HG02885 (cell line): ENCODE measurements around the gene TRPV3.
"Not testable (repeated sequence)": the region's sequence is repeated elsewhere in the genome, so short reads cannot be mapped to it uniquely, and the experiment has no call there.

Source experiments
- ATAC-seq: cut with Tn5 transposase; IDR thresholded peaks from one replicate; pipeline ENCODE4 v1.9.1; 2021; ENCODE audit warnings: mild to moderate bottlenecking; ENCODE audit not compliant: unreplicated experiment, poor library complexity

Gene TRPV3

GRCh38 chr17:3574231-3574630 is 16.6 kb upstream of the TRPV3 start:
- no peak for ATAC-seq

DNA sequence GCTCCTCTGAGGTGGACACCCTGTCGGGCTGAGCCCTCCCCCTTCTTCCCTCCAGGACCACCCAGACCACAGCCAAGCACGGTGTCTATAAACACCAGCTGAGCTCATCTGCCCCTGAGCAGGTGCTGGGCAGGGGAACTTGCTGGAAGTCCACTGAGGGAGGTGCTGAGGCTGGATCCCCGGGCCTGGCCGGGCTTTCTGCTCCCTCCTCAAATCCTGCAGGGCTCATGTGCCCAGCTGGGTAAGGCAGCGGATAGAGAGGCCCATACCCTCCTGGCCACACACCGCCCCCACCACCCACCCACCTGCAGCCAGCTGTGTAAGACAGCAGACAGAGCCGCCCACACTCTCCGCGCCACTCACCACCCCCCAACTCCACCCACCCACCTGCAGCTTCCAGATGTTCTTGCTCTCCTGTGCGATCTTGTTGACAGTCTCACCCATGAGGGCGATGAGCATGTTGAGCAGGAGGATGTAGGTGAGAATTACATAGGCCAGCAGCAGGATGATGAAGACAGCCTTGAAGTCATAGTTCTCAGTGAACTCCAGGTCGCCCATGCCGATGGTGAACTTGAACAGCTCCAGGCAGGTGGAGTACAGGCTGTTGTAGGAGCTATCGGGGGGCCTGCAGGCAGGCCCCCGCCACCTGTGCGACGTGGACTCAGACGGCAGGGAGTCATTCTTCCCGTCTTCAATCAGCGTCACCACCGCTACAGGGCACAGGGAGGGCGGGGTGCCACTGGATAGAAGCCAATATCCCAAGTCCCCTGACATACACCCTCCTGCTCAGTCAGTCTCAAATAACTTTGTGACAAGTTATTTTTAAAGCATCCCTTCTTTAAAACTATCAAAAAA is 15.9 kb upstream of the TRPV3 start:
- ATAC-seq = no peak

DNA sequence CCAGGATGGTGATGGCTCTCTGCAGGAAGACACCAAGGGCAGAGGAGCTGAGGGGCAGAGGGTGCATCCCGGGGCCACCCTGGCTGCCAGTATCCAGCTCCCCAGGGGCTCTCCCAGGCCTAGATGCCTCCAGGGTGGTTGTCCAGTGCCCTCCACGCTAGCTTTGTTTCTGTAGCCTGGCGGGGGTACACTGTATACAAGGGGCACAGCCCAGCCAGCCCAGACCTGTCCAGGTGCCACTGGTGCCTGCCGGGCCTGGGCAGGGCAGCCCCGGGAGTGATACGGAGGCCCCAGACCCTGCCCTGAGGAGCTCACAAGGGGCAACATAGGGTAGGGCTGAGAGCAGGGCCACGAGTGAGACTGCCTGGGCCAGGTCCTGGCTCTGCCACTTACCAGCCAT is 14.6 kb upstream of the TRPV3 start:
- no peak for ATAC-seq

DNA sequence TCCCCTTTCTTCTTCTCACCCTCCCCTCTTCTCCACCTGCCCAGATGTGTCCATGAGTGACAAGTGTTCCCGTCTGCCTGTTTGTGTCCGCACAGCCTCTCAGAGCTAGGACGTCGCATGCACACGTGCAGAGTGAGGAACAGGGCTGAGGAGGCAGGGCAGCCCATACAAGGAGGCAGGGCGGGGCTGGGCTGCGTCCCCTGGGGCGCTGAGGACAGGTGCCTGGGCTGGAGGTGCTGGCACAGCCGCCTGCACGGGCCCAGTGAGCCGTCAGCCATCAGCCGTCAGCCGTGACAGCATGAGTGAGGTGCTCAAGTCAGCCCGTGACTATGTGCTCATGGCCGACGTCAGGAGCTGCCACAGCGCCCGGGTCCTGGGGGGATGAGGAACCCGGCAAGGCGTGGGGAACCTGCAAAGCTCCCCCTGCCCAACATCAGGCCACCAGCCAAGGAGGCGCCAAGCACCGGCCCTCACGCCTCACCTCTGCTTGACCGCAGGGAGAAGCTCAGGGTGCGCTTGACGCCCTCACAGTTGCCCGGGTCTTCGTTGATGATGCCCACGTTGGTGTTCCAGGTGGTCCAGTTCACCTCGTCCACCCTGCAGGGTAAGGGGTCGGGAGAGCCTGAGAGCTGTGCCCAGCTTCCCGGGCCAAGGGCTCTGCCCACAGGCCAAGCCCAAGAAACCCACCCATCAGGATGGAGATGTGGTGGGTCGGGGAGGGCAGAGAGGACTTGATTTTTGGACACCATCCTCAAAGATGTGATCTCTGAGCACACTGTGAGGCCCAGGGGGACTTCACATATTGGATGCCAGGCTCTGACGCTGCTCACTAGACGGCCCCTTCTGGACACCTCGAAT is 13.7 kb upstream of the TRPV3 start:
- no peak for ATAC-seq

DNA sequence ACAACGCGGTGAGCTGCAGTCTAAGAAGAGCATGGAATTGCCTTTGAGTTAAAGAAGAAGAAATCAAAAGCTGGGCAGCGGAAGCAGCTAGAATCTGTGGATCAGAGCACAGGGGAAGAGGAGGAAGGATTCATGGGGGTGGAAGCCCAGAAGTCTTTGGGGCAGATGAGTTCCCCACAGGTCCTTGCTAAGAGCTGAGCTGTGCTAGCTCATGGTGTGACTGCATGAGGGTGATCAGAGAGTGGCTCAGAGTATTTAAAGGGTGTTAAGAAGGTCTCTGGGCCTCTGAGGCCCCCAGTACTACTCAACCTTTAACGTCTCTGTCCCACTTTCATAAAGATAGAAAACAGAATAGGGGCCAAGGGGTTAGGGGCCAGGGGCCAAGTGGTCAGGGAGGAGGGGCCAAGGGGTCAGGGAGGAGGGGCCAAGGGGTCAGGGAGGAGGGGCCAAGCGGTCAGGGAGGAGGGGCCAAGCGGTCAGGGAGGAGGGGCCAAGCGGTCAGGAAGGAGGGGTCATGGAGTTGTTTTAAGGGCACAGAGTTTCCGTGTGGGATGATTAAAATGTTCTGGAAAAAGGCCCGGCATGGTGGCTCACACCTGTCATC is 12.0 kb upstream of the TRPV3 start:
- ATAC-seq = no peak

DNA sequence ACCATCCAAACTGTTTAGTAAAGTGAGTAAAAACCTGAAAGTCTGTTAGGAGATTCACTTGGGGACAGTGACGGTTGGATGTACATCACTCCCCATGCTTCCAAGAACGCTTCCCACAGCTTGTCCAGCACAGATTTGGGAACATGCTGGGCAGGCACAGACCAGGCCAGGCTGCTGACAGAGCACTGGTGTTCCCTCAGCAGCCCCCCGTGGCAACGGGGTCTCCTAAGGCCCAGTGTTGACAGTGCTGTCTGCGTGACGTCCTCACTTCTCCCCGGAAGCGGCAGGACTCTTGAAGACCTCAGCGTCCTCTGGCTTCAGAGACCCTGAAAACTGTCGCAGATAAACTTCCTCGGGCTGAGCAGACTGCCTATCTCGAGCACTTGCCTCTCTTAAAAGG is 8.9 kb upstream of the TRPV3 start:
- no peak for ATAC-seq

GRCh38 chr17:3565143-3565542 is 7.5 kb upstream of the TRPV3 start:
- no peak for ATAC-seq

DNA sequence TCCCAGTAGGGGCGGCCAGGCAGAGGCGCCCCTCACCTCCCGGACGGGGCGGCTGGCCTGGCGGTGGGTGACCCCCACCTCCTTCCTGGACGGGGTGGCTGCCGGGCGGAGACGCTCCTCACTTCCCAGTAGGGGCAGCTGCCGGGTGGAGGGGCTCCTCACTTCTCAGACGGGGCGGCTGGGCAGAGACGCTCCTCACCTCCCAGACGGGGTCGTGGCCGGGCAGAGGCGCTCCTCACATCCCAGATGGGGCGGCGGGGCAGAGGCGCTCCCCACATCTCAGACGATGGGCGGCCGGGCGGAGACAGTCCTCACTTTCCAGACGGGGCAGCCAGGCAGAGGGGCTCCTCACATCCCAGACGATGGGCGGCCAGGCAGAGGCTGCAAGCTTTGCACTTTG is 6.6 kb upstream of the TRPV3 start:
- ATAC-seq = not testable (repeated sequence)

GRCh38 chr17:3559270-3559645 is 1.6 kb upstream of the TRPV3 start:
- no peak for ATAC-seq

- peak; percentile 74 for ATAC-seq
Measured at GRCh38 chr17:3558603-3559269, 1.1 kb upstream of the TRPV3 start.

DNA sequence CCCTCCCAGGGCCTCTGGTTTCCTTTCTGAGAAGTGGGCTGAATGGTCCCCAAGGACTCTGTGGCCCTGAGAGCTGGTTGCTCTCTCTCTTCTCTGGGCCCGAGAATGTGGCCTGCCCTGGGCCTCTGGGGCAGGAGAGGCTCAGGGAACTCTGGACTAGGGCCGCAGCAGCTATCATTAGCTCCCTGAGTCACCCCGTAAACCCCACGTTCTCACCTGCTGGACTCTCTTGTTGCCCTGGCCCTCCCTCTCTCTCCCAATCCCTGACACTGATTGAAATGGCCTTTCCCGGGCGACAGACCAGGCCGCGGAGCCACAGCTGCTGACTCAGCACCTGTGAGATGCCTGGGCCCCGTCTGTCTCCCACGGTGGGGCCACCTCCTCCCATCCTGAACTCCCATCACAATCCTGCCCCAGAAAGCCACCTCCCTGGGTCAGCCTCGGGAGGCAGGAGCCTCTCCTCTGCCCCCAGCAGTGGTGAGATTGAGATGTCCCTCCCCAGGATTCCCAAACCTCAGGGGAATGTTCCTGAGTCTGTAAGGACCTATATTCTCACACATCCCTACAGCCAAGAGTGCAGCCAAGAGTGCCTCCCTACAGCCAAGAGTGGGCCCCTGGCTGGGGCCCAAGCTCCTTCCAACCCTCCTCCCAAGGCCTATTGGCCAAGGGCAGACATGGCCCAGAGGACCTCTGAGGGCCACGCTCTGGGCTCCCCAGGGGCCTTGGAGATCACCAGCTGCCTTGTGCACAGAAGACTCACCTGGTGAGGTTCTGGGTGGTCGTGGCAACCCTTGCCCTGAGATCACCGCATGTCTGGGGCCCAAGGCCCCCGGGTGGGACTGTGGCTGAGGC is 470 bp downstream of the TRPV3 start:
- ATAC-seq = peak; percentile 3

DNA sequence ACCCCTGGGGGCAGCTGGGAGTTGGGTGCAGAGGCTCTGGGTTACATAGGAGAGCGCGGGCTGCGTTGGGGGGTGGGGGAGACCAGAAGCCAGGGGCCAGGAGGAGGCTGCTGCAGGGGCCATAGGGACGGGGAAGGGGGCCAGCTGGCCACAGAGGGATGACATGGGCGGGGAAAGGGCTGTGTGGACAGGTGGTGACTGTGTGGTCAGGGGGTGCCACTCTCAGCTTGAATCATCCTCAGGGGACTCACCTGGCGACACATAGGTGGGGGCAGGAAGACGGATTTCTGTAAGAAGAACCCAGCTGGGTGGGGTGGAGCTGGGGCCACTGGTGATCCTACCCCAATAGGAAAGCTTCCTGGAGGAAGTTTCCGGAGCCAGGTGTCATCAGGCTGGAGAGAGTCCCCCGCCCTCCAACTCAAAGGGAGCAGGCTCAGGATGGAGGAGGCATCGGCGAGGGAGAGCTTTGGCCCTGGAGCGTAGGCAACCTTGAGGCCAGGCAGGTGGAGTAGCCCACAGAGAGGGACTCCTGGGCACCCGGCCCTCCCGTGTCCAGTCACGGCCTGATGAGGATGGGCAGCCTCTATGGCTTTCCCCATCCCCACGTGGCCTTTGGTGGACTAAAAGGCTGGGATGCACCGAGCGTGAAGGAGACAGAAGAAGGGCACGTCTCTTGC is 1.2 kb downstream of the TRPV3 start:
- no peak for ATAC-seq

DNA sequence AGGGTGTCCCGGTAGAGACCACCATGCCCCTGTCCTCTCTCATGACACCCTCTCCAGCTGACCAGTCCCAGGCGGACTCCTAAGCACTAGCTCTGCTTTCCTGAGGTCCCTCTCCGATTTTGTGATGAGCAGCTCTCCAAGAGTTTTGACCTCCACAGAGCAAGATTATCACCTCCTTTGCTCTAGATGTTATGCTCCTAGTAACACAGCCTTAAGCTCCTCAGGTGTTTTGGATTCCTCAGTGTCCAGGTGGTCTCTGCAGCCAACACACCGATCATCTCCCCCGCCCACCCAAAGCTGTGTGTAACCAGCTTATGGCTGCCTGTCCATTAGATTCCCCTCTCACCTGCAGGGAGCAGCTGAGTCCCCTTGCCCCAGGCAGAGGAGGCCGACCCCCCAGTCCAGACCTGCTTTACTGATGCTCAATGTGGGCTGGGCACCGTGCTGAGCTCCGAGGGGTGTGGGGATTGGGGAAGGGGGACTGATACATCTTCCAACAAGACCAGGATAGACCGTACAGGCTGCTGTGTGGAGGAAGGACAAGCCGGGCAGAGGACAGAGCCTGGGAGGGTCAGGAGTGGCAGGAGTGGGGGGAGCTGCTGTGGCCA is 2.3 kb downstream of the TRPV3 start:
- no peak for ATAC-seq

DNA sequence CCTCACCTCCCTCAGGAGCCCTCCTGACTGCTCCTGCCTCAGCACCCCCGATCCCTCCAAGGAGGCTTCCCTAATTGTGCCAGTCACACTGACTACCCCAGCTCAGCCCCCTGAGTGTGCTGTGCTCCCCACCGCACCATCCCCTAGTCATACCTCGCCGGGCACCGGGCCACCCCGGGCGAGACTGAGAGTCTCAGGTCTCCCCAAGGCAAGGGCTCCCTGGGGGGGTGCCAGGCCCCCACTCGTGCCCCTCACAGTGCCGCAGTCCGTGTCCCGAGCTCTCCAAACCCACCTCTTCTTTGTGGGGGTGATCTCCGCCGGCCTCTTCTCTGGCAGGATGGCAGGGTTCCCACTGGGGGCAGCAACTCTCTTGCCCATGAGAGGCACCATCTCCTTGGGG is 3.2 kb downstream of the TRPV3 start:
- ATAC-seq = no peak

DNA sequence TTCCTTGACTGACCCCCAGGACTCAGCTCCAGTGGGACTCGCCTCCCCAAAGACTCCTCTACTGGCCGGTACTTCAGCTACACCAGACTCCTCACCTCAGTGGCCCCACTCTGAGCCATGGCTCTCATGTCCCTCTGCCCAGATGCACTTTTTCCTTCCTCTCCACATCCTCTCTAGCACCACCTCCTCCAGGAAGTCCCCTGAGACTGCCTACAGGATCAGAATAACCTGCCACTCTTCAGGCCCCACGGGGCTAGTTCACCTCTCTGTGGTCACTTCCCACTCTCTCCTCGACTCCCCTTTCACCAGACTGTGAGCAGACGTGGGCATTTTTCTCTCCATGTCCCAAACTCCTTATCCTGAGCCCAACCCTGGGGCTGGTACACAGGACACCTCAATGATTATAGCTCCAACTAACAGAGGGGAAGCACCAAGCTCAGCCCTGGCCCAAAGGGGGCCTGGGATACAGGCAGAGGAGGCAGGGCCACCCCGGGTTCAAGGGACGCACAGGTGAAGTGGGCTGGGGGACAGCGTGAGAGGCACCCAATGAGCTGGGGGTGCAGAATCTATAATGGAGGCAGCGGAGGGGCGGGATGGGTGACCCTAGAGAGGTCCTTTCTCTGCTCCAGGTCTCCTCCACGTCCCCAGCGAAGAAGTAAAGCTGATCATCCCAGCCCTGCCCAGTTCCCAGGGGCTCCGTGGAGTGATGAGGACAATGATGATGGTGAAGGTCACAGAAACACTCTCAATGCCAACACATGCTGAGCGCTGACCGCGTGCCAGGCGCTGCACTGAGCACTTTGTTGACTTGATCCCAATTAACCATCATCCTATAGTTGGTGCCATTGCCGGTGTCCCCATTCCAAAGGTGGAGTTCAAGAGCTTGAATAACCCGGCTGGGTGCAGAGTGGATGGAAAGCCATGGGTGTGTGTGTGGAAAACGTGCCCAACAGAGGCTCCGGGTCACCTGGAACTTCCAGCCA is 3.9 kb downstream of the TRPV3 start:
- no peak for ATAC-seq

DNA sequence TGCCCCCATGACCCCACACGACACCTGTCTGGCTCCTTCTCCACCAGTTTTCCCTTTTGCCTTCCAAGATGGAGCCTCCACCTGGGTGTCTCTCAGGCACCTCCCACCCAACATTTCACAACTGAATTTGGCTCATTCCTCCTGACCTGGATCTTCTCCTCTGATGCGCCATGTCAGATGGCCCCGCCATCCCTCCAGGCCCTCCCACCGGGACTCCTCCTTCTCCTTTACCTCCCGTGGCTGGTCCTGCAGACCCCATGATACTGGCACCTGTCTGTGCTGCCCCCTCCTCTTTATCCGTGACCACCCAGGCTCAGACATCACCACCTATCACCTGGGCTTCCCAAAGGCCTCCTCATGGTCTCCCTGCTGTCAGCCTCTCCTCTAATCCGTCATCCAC is 4.7 kb downstream of the TRPV3 start:
- ATAC-seq = no peak

GRCh38 chr17:3551189-3551588 is 6.4 kb downstream of the TRPV3 start:
- ATAC-seq = no peak
